H1 (cell line): ENCODE measurements around the gene HOXB6. TPM values are rescaled to one million over a fixed set of nuclear protein-coding genes. Genes with fewer than 3 reads are reported as not detected.

Experiments
- GTF2F1 ChIP-seq: IDR thresholded peaks from 2 replicates; pipeline ENCODE4 v1.6.1; 2012; ENCODE audit warnings: low read depth, low read length, improper control_type of control experiment, borderline replicate concordance
- KDM4A ChIP-seq: IDR thresholded peaks from one replicate; pipeline ENCODE4 v1.7.1; 2012; ENCODE audit warnings: low read depth, mild to moderate bottlenecking, moderate library complexity, low read length, inconsistent platforms; ENCODE audit not compliant: severe bottlenecking
- RAD21 ChIP-seq, 2 experiments: IDR thresholded peaks in 1 of 2; conservative IDR thresholded peaks in 1 of 2; 2 replicates each; pipeline ENCODE4 v1.6.1; 2011; ENCODE audit warnings: low read depth in 2 of 2, low read length in 2 of 2, improper control_type of control experiment in 1 of 2, inconsistent platforms in 1 of 2, mild to moderate bottlenecking in 1 of 2, moderate library complexity in 1 of 2
- RNF2 ChIP-seq: fragments of 200-900, 300-1000 bp; sonication (generic); IDR thresholded peaks from 2 replicates; pipeline ENCODE4 v1.7.1; 2016; ENCODE audit warnings: borderline replicate concordance, low read depth, mild to moderate bottlenecking, antibody characterized with exemption, low read length; ENCODE audit not compliant: poor library complexity, severe bottlenecking; ENCODE audit errors: missing control alignments
- SP1 ChIP-seq: IDR thresholded peaks from 2 replicates; pipeline ENCODE4 v1.6.1; 2011; ENCODE audit warnings: low read depth, low read length
- polyA plus RNA-seq, 7 experiments: library from polyadenylated mRNA; depleted of rRNA in 3 of 7; stranded (reverse) in 5 of 7; unstranded in 2 of 7; fragments of >200 nt in 5 of 7; fragments of 200-250 nt in 2 of 7; gene quantifications; 1 replicate in 5 of 7; 2 replicates in 1 of 7; 4 replicates in 1 of 7; pipeline versions ENCODE4 v1.2.1 to v1.2.3, GENCODE V29; 2011 to 2013; ENCODE audit warnings: missing spikeins in 2 of 7, mixed read lengths in 2 of 7
- total RNA-seq: library from RNA; stranded (reverse); fragmentation: NEBNext Ultra II Directional; extraction: Animal tissue kit (Norgen Biotek cat#: 25700); gene quantifications from 2 replicates; pipeline ENCODE4 v1.2.1, GENCODE V29; 2021

Gene HOXB6
- total and polyA plus RNA-seq, 2 of the 8 experiments (the other 6 are each of a cell fraction or from before 2014, with no cell fraction given): not detected

- peak; percentile 19 for TF ChIP-seq KDM4A
- TF ChIP-seq SP1: 0 out of 2 replicates have a peak, but pooled peaks have one; percentile 4
- no peak for TF ChIP-seq RAD21 (IDR thresholded peaks at IDR 0.05 in 1 of 2, conservative IDR thresholded peaks at IDR 0.05 in 1 of 2; ENCODE audit: low read depth in 2 of 2, low read length in 2 of 2)
- TF ChIP-seq RNF2: peak; percentile 75
- no peak for TF ChIP-seq GTF2F1
- TF ChIP-seq, all 59 proteins: peak for 4
Observed at GRCh38 chr17:48647103-48647962, 42.5 kb upstream of the HOXB6 start (continued).
